ENCODE results near the gene ANKRD24.

DNA sequence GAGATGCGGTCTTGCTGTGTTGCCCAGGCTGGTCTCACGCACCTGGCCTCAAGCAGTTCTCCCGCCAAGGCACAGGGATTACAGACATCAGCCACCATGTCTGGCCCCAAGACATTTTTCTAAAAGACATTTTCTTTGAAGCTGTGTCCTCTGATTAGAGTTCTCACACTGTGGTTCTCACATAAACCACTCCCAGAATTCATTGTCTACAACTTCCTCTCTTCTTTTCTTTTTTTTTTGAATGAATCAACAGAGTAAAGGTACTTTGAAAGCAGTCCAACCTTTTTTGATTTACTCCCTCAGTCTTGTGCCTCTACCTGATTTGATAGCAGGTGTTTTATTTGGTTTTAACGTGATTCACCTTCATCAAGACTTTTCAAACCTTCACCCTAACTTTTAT, 82.3 kb downstream of the ANKRD24 start:
- TF ChIP-seq, protein P1, sequence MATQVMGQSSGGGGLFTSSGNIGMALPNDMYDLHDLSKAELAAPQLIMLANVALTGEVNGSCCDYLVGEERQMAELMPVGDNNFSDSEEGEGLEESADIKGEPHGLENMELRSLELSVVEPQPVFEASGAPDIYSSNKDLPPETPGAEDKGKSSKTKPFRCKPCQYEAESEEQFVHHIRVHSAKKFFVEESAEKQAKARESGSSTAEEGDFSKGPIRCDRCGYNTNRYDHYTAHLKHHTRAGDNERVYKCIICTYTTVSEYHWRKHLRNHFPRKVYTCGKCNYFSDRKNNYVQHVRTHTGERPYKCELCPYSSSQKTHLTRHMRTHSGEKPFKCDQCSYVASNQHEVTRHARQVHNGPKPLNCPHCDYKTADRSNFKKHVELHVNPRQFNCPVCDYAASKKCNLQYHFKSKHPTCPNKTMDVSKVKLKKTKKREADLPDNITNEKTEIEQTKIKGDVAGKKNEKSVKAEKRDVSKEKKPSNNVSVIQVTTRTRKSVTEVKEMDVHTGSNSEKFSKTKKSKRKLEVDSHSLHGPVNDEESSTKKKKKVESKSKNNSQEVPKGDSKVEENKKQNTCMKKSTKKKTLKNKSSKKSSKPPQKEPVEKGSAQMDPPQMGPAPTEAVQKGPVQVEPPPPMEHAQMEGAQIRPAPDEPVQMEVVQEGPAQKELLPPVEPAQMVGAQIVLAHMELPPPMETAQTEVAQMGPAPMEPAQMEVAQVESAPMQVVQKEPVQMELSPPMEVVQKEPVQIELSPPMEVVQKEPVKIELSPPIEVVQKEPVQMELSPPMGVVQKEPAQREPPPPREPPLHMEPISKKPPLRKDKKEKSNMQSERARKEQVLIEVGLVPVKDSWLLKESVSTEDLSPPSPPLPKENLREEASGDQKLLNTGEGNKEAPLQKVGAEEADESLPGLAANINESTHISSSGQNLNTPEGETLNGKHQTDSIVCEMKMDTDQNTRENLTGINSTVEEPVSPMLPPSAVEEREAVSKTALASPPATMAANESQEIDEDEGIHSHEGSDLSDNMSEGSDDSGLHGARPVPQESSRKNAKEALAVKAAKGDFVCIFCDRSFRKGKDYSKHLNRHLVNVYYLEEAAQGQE (IDR thresholded peaks at IDR 0.05; ENCODE audit: insufficient read depth in 1 of 2, low read depth in 2 of 2, low read length in 1 of 2) = no peak
- TF ChIP-seq, protein P2, sequence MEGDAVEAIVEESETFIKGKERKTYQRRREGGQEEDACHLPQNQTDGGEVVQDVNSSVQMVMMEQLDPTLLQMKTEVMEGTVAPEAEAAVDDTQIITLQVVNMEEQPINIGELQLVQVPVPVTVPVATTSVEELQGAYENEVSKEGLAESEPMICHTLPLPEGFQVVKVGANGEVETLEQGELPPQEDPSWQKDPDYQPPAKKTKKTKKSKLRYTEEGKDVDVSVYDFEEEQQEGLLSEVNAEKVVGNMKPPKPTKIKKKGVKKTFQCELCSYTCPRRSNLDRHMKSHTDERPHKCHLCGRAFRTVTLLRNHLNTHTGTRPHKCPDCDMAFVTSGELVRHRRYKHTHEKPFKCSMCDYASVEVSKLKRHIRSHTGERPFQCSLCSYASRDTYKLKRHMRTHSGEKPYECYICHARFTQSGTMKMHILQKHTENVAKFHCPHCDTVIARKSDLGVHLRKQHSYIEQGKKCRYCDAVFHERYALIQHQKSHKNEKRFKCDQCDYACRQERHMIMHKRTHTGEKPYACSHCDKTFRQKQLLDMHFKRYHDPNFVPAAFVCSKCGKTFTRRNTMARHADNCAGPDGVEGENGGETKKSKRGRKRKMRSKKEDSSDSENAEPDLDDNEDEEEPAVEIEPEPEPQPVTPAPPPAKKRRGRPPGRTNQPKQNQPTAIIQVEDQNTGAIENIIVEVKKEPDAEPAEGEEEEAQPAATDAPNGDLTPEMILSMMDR (IDR thresholded peaks at IDR 0.05) = no peak
- TF ChIP-seq POLR2AphosphoS5 (IDR thresholded peaks at IDR 0.05; ENCODE audit: low read depth, low read length) (no peak), TCF7L2 (IDR thresholded peaks at IDR 0.05; ENCODE audit: low read depth, low read length) (no peak), SIN3A (IDR thresholded peaks at IDR 0.05; ENCODE audit: borderline replicate concordance, insufficient read depth, low read depth, low read length) (no peak)
